ENCODE data around the gene TMEM138. TPM values are rescaled to one million over a fixed set of nuclear protein-coding genes. Genes with fewer than 3 reads are reported as not detected.

Gene TMEM138
- total RNA-seq, 1 experiment from 2014 or later: 38.8 TPM

DNA sequence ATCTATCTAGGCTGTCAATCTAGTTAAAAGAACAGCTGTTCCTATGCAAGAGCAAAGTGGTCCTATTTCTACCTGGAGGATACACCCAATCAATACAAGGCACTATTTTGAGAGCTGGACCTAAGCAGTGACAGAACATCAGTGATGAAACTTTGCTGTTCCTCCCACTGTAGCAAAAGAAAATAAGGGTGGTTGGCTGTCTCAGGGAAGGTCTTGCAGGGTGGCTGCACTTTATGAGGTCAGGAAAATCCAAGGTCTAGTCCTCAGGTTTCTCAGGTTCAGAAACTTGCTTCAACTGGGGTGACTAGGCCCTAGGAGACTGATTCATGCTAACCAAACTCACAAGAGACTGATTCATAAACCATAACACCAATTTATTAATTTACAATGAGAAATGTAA is 56.0 kb downstream of the TMEM138 start:
- no peak overlapping the region for H3K4me3 Mint-ChIP-seq
- no peak for TF ChIP-seq FOXJ3 (CRISPR knock-in tag; IDR thresholded peaks at IDR 0.05; ENCODE audit: borderline replicate concordance)
- no peak for TF ChIP-seq JUN (CRISPR knock-in tag; IDR thresholded peaks at IDR 0.05)
- TF ChIP-seq, protein P1, sequence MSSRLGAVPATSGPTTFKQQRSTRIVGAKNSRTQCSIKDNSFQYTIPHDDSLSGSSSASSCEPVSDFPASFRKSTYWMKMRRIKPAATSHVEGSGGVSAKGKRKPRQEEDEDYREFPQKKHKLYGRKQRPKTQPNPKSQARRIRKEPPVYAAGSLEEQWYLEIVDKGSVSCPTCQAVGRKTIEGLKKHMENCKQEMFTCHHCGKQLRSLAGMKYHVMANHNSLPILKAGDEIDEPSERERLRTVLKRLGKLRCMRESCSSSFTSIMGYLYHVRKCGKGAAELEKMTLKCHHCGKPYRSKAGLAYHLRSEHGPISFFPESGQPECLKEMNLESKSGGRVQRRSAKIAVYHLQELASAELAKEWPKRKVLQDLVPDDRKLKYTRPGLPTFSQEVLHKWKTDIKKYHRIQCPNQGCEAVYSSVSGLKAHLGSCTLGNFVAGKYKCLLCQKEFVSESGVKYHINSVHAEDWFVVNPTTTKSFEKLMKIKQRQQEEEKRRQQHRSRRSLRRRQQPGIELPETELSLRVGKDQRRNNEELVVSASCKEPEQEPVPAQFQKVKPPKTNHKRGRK (CRISPR knock-in tag; IDR thresholded peaks at IDR 0.05; ENCODE audit: borderline replicate concordance): no peak
- no peak for TF ChIP-seq IRF2 (CRISPR knock-in tag; IDR thresholded peaks at IDR 0.05; ENCODE audit: borderline replicate concordance, low read depth)
- TF ChIP-seq, protein P2, sequence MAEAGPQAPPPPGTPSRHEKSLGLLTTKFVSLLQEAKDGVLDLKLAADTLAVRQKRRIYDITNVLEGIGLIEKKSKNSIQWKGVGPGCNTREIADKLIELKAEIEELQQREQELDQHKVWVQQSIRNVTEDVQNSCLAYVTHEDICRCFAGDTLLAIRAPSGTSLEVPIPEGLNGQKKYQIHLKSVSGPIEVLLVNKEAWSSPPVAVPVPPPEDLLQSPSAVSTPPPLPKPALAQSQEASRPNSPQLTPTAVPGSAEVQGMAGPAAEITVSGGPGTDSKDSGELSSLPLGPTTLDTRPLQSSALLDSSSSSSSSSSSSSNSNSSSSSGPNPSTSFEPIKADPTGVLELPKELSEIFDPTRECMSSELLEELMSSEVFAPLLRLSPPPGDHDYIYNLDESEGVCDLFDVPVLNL (CRISPR knock-in tag; IDR thresholded peaks at IDR 0.05; ENCODE audit: borderline replicate concordance, low read depth): no peak
- TF ChIP-seq GABPB1 (CRISPR knock-in tag; IDR thresholded peaks at IDR 0.05): no peak
- no peak for TF ChIP-seq FOXP1 (CRISPR knock-in tag; IDR thresholded peaks at IDR 0.05; ENCODE audit: borderline replicate concordance)
- TF ChIP-seq, protein P3, sequence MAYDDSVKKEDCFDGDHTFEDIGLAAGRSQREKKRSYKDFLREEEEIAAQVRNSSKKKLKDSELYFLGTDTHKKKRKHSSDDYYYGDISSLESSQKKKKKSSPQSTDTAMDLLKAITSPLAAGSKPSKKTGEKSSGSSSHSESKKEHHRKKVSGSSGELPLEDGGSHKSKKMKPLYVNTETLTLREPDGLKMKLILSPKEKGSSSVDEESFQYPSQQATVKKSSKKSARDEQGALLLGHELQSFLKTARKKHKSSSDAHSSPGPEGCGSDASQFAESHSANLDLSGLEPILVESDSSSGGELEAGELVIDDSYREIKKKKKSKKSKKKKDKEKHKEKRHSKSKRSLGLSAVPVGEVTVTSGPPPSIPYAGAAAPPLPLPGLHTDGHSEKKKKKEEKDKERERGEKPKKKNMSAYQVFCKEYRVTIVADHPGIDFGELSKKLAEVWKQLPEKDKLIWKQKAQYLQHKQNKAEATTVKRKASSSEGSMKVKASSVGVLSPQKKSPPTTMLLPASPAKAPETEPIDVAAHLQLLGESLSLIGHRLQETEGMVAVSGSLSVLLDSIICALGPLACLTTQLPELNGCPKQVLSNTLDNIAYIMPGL (CRISPR knock-in tag; IDR thresholded peaks at IDR 0.05): no peak
- no peak for TF ChIP-seq MAX (CRISPR knock-in tag; IDR thresholded peaks at IDR 0.05)
- no peak for TF ChIP-seq KAT7 (CRISPR knock-in tag; IDR thresholded peaks at IDR 0.05; ENCODE audit: borderline replicate concordance)
- TF ChIP-seq, protein P4, sequence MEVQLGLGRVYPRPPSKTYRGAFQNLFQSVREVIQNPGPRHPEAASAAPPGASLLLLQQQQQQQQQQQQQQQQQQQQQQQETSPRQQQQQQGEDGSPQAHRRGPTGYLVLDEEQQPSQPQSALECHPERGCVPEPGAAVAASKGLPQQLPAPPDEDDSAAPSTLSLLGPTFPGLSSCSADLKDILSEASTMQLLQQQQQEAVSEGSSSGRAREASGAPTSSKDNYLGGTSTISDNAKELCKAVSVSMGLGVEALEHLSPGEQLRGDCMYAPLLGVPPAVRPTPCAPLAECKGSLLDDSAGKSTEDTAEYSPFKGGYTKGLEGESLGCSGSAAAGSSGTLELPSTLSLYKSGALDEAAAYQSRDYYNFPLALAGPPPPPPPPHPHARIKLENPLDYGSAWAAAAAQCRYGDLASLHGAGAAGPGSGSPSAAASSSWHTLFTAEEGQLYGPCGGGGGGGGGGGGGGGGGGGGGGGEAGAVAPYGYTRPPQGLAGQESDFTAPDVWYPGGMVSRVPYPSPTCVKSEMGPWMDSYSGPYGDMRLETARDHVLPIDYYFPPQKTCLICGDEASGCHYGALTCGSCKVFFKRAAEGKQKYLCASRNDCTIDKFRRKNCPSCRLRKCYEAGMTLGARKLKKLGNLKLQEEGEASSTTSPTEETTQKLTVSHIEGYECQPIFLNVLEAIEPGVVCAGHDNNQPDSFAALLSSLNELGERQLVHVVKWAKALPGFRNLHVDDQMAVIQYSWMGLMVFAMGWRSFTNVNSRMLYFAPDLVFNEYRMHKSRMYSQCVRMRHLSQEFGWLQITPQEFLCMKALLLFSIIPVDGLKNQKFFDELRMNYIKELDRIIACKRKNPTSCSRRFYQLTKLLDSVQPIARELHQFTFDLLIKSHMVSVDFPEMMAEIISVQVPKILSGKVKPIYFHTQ (CRISPR knock-in tag; IDR thresholded peaks at IDR 0.05): no peak
- TF ChIP-seq ESRRA (CRISPR knock-in tag; IDR thresholded peaks at IDR 0.05; ENCODE audit: borderline replicate concordance): no peak
- TF ChIP-seq RORB (CRISPR knock-in tag; IDR thresholded peaks at IDR 0.05): no peak
- TF ChIP-seq ZNF263 (CRISPR knock-in tag; IDR thresholded peaks at IDR 0.05; ENCODE audit: low read depth): no peak
- TF ChIP-seq MXD4 (CRISPR knock-in tag; IDR thresholded peaks at IDR 0.05; ENCODE audit: borderline replicate concordance): no peak
- no peak for TF ChIP-seq RELA (CRISPR knock-in tag; IDR thresholded peaks at IDR 0.05; ENCODE audit: borderline replicate concordance)
- TF ChIP-seq ELF4 (CRISPR knock-in tag; IDR thresholded peaks at IDR 0.05; ENCODE audit: low read depth): no peak
- TF ChIP-seq, protein P5, sequence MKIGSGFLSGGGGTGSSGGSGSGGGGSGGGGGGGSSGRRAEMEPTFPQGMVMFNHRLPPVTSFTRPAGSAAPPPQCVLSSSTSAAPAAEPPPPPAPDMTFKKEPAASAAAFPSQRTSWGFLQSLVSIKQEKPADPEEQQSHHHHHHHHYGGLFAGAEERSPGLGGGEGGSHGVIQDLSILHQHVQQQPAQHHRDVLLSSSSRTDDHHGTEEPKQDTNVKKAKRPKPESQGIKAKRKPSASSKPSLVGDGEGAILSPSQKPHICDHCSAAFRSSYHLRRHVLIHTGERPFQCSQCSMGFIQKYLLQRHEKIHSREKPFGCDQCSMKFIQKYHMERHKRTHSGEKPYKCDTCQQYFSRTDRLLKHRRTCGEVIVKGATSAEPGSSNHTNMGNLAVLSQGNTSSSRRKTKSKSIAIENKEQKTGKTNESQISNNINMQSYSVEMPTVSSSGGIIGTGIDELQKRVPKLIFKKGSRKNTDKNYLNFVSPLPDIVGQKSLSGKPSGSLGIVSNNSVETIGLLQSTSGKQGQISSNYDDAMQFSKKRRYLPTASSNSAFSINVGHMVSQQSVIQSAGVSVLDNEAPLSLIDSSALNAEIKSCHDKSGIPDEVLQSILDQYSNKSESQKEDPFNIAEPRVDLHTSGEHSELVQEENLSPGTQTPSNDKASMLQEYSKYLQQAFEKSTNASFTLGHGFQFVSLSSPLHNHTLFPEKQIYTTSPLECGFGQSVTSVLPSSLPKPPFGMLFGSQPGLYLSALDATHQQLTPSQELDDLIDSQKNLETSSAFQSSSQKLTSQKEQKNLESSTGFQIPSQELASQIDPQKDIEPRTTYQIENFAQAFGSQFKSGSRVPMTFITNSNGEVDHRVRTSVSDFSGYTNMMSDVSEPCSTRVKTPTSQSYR (CRISPR knock-in tag; IDR thresholded peaks at IDR 0.05): no peak
- DNase-seq (ENCODE audit: low spot score) (no peak), ATAC-seq (no peak)
- no peaks in the 10 kb centered on the region for H3K27me3 Mint-ChIP-seq (ENCODE audit: low read depth)
- H3K36me3 Mint-ChIP-seq: peaks cover 89% of the 10 kb centered on the region
- ChIA-PET POLR2A (no interaction called here), CTCF (no interaction called here)
- no peaks in the 10 kb centered on the region for H3K9me3 Mint-ChIP-seq
- no peaks in the 10 kb centered on the region for H3K4me1 Mint-ChIP-seq
- no peak overlapping the region for H3K27ac Mint-ChIP-seq

Other genes starting within 250 kb of the TMEM138 start
- gene VPS37C, start 200.9 kb upstream of the TMEM138 start, total RNA-seq (2021): 22.2 to 23.9 TPM (median 23.4 TPM) in 3 replicates
- 0.20 to 0.37 TPM in 2 of 3 replicates, not detected in the other for gene PGA3, start 158.9 kb upstream of the TMEM138 start, total RNA-seq (2021)
- 0.32 to 1.3 TPM in 2 of 3 replicates, not detected in the other for gene PGA4, start 140.0 kb upstream of the TMEM138 start, total RNA-seq (2021)
- 0.16 to 0.35 TPM (median 0.30 TPM) in 3 replicates for gene PGA5, start 121.2 kb upstream of the TMEM138 start, total RNA-seq (2021)
- gene VWCE, start 67.1 kb upstream of the TMEM138 start, total RNA-seq (2021): 13.8 to 21.9 TPM (median 17.4 TPM) in 3 replicates
- 270 to 316 TPM (median 295 TPM) in 3 replicates for gene DDB1, start 29.3 kb upstream of the TMEM138 start, total RNA-seq (2021)
- gene TKFC, start 29.1 kb upstream of the TMEM138 start, total RNA-seq (2021): 86.8 to 96.5 TPM (median 87.8 TPM) in 3 replicates
- 34.3 to 38.8 TPM (median 35.0 TPM) in 3 replicates for gene CYB561A3, start 492 bp upstream of the TMEM138 start, total RNA-seq (2021)
- 16.4 to 20.8 TPM (median 17.9 TPM) in 3 replicates for gene TMEM216, start 30.2 kb downstream of the TMEM138 start, total RNA-seq (2021)
- 86.0 to 90.7 TPM (median 88.3 TPM) in 3 replicates for gene CPSF7, start 67.6 kb downstream of the TMEM138 start, total RNA-seq (2021)
- 36.2 to 36.8 TPM (median 36.5 TPM) in 3 replicates for gene SDHAF2, start 67.8 kb downstream of the TMEM138 start, total RNA-seq (2021)
- 1.1 to 1.5 TPM (median 1.3 TPM) in 3 replicates for gene LRRC10B, start 146.4 kb downstream of the TMEM138 start, total RNA-seq (2021)
- gene SYT7, start 218.7 kb downstream of the TMEM138 start, total RNA-seq (2021): 12.5 to 18.9 TPM (median 18.2 TPM) in 3 replicates